HG03460 (cell line): ENCODE results near the gene FASTKD1.
"Not testable (repeated sequence)": the region's sequence is repeated elsewhere in the genome, so short reads cannot be mapped to it uniquely, and the experiment has no call there.

Experiments
- ATAC-seq: cut with Tn5 transposase; IDR thresholded peaks from one replicate; pipeline ENCODE4 v1.9.1; 2021; ENCODE audit not compliant: unreplicated experiment

The FASTKD1 gene

GRCh38 chr2:169573160-169573973 lies at the start of gene FASTKD1:
Gene FASTKD1 (minus strand): TSS chr2:169573865. CDS start chr2:169572029, 1,836 bp downstream.
- peak; percentile 98 for ATAC-seq

- no peak for ATAC-seq
Observed at GRCh38 chr2:169623235-169623634, 49.6 kb upstream of the FASTKD1 start.

- ATAC-seq = no peak
Observed at GRCh38 chr2:169620509-169620908, 46.8 kb upstream of the FASTKD1 start.

GRCh38 chr2:169619946-169620345 lies 46.3 kb upstream of the FASTKD1 start:
- ATAC-seq = no peak

- not testable (repeated sequence) for ATAC-seq
Observed at GRCh38 chr2:169615982-169616381, 42.3 kb upstream of the FASTKD1 start.

GRCh38 chr2:169613876-169614275 lies 40.2 kb upstream of the FASTKD1 start:
- ATAC-seq = no peak

- no peak for ATAC-seq
Observed at GRCh38 chr2:169609264-169609663, 35.6 kb upstream of the FASTKD1 start.

GRCh38 chr2:169599568-169599967 lies 25.9 kb upstream of the FASTKD1 start:
- ATAC-seq = no peak

- ATAC-seq = no peak
Observed at GRCh38 chr2:169598982-169599381, 25.3 kb upstream of the FASTKD1 start.

GRCh38 chr2:169596546-169596945 lies 22.9 kb upstream of the FASTKD1 start:
- ATAC-seq = not testable (repeated sequence)

- no peak for ATAC-seq
Observed at GRCh38 chr2:169590804-169591203, 17.1 kb upstream of the FASTKD1 start.

- ATAC-seq = no peak
Observed at GRCh38 chr2:169585673-169586072, 12.0 kb upstream of the FASTKD1 start.

- ATAC-seq = peak; percentile 90
Observed at GRCh38 chr2:169584005-169584877, 10.6 kb upstream of the FASTKD1 start, which contains the start of gene PPIG. Gene PPIG (plus strand): TSS chr2:169584351. CDS start chr2:169604042, 19,691 bp downstream.

- no peak for ATAC-seq
Observed at GRCh38 chr2:169583518-169583917, 9.9 kb upstream of the FASTKD1 start.

GRCh38 chr2:169582552-169583266 lies 9.0 kb upstream of the FASTKD1 start:
- not testable (repeated sequence) for ATAC-seq

GRCh38 chr2:169579044-169579443 lies 5.4 kb upstream of the FASTKD1 start:
- ATAC-seq = no peak

GRCh38 chr2:169575264-169575663 lies 1.6 kb upstream of the FASTKD1 start:
- ATAC-seq = not testable (repeated sequence)

- not testable (repeated sequence) for ATAC-seq
Observed at GRCh38 chr2:169574539-169574938, 874 bp upstream of the FASTKD1 start.

GRCh38 chr2:169573974-169574299 lies 272 bp upstream of the FASTKD1 start:
- ATAC-seq = no peak

- no peak for ATAC-seq
Observed at GRCh38 chr2:169572821-169573159, 875 bp downstream of the FASTKD1 start.

- no peak for ATAC-seq
Observed at GRCh38 chr2:169572189-169572588, 1.5 kb downstream of the FASTKD1 start.
